HG03457 (cell line): ENCODE measurements around the gene PNMA1.

Experiments used
- ATAC-seq: cut with Tn5 transposase; IDR thresholded peaks from one replicate; pipeline ENCODE4 v1.9.1; 2021; ENCODE audit warnings: moderate number of reproducible peaks; ENCODE audit not compliant: unreplicated experiment

Gene PNMA1

DNA sequence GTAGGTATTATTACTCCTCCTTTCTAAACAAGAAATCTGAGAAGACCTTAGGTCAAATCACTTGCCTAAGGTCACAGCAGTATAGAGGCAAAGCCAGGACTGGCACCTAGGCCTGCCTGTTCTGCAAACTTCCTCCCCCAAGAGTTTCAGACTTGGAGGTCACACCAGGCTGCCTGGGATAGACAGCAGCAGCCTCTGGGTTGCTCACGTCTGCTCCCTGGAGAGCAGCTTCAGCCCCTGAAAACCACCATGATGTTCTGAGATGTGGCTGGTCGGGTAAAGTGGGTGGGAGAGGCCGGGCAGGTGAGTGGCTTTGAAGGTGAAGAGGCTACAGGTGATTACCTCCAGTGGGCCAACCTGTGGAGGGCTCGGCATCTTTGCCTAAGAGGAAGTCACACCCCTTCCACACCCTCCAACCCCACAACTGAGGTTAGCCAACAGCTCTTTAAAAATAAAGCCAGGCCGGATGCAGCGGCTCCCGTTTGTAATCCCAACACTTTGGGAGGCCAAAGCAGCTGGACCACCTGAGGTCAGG is 37.0 kb upstream of the PNMA1 start:
- ATAC-seq, result no peak

DNA sequence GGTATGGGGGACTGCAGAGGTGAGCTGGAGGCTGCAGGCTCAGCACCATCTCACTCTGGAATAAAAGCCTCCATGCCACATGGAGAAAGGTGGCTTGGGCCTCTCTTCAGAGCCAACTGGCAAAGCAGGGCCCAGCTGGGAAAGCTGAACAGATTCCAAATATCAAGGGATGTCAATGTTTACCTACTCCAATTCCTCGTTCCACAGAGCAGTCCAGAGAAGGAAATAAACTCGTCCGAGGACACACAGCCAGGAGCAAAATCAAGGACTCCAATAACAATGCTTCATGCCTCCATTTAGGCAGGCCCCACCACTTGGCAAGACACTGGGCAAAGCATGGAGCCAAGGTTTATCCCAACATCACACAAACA is 36.3 kb upstream of the PNMA1 start:
- no peak for ATAC-seq

- no peak for ATAC-seq
These were observed 35.7 kb upstream of the PNMA1 start for GRCh38 chr14:73749706-73750530.

DNA sequence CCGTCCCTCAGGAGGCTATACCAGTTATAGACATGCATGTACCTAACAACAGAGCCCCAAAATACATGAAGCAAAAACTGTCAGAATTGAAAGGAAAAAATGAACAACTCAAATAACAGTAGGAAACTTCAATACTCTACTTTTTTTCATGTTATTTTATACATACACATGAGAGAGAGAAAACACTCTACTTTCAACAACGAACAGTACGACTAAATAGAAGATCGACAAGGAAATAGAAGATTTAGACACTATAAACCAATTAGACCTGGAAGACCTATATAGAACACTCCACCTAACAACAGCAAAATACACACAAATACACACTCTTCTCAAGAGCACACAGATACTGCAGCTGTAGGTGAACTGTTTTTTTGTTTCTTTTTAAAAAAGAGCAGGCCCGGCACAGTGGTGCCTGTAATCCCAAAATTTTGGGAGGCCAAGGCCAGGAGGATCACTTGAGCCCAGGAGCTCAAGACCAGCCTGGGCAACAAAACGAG is 34.7 kb upstream of the PNMA1 start:
- no peak for ATAC-seq

DNA sequence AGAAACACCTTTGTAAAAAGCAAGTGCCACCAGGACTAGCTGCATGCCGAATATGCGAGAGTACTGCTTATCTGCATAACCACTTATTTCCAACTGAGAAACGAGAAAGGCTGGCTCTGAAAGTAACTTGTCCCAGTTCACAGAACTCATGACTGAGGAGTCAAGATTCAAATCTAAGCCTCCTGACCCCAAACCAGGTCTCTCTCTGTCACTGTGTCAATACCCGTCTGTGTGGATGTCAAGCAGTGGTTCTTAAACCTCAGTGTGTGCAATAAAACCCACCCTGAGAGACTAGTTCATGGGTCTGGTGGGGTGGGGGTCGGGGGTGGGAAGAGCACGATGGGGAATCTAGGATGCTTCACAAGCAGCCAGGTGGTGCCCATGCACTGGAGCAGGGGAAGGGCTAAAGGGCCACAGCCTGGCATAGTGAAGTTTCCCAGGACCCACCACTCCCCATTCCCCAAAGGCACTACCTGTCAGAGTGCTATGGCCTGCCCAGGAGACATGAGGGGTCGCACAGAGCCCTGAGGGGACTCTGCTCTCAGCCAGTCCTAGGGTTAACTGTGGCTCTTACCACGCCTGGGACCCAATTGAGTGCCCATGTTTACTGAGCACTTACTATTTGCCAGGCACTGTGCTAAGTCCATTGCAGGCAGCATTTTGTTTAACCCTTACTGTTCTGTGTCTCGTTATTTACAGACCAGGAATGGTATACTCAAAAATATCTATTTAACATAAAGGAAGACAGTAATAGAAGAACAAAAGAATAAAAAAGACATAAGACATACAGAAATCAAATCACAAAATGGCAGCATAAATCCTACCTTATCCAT is 33.4 kb upstream of the PNMA1 start:
- ATAC-seq, result no peak

- no peak for ATAC-seq
These were observed 32.6 kb upstream of the PNMA1 start for GRCh38 chr14:73746520-73747378.

- no peak for ATAC-seq
These were observed 31.7 kb upstream of the PNMA1 start for GRCh38 chr14:73745571-73746519.

- ATAC-seq, result no peak
These were observed 30.8 kb upstream of the PNMA1 start for GRCh38 chr14:73744874-73745529.

GRCh38 chr14:73744175-73744867 is 30.1 kb upstream of the PNMA1 start:
- ATAC-seq, result no peak

- ATAC-seq, result no peak
These were observed 29.3 kb upstream of the PNMA1 start for GRCh38 chr14:73743431-73743931.

GRCh38 chr14:73742520-73743238 is 28.5 kb upstream of the PNMA1 start:
- ATAC-seq, result no peak

DNA sequence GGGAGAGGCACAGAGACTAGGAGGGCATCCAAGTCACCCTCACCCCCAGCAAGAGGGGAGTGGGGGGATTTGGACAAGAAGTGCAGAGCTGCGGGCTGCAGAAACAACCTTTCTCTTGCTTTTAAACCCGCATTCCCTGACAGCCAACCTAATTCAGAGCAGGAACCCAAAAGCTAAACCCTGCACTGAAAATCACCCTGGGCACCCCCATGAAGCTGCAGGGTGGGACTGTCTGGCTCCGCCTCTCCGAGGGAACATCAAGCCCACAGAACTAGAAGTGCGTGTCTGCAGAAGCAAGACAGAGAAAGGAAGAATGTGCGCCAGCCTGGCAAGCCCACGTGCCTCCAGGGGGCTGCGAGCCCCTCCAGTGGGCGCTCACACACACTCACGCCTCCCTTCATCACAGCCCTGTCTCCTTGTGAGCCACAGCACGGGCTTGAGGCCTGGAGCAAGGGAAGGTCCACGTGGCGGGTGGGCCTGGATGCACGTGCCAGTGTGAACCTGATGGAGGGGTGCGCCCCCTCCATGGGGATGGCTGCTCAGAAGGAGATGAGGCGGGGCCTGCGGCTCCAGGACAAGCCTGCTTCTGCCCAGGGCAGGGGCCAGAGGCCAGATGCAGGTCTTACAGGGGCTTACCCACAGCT is 27.8 kb upstream of the PNMA1 start:
- ATAC-seq, result no peak

DNA sequence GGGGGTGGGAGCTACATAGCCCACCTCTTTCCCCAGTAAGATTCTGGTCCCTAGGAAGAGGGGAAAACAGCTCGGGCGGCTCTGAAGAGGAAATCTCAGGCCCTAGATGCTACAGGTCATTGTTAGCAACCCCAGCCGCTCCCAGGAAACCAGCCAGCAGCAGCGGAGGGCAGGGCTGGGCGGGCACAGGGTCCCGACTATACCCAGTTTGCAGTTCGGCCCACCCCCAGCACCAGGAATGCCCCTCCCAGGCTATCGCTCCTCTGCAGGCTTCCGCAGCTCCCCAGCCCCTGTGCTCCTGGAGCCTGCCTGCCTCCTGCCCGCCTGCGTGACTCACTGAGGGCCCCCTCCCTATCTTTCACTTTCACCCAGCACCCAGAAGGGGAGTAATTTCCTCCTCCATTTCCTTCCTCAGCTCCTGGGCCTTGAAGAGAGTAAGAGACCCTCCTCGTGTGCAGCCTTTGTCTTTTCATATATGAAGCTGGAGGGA is 27.2 kb upstream of the PNMA1 start:
- ATAC-seq, result no peak

DNA sequence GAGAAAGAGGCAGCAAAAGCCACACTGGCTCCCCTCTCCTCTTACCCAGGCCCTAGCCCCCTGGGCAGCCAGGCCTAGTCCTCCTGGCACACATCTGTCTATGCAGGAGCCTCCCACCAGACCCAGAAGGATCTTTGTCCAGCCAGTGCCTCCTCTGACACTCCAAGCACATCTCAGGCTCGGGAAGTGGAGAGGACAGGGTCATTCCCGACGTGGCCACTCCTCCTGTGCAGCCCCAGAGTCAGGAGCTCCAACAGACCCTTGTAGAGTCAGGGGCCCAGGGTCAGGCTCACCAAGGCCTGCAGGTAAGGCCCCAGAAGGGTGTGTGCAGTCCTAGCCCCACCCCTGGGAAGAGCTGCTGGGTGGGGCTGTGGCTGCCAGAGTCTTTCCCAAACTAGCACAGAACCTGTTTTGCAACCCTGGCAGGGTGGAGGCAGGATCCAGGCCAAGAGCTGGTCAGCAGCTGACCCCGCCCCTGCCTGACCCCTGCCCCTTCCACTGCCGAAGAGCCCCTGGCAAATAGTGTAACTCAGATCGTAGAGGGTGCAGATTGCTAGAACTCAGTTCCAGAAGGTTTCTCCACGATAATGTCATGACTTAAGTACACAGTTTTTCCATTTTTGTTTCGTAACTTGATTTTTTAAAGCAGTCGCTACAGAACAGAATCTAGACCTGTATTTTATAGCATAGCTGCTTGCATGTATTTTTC is 26.6 kb upstream of the PNMA1 start:
- no peak for ATAC-seq

GRCh38 chr14:73739899-73740617 is 25.9 kb upstream of the PNMA1 start:
- no peak for ATAC-seq
